Common myeloid progenitor, CD34-positive (primary cell): ENCODE measurements around the gene TBC1D24.

Experiments
- CTCF ChIA-PET: fragments of 350-600 bp; sonication (Branson Sonifier 250); formaldehyde crosslinking; loops from one replicate; lab custom pipeline; 2021; ENCODE audit warnings: antibody characterized with exemption; lab: Charles Lee
- POLR2A ChIA-PET: fragments of 350-600 bp; sonication (Branson Sonifier 250); formaldehyde crosslinking; loops from one replicate; lab custom pipeline; 2021; ENCODE audit warnings: antibody characterized with exemption; lab: Charles Lee
- DNase-seq, 3 donors: peaks; one replicate each; pipeline versions ENCODE4 v3.0.0 to v3.0.0-alpha.2; 2013
- H3K27ac ChIP-seq, 2 experiments: 1 replicate in 1 of 2; 2 replicates in 1 of 2; pipeline ENCODE4 v1.7.0; 2013; ENCODE audit warnings: inconsistent platforms in 2 of 2, low read length in 2 of 2, mild to moderate bottlenecking in 2 of 2, low read depth in 1 of 2, moderate library complexity in 1 of 2; ENCODE audit not compliant: severe bottlenecking in 2 of 2, insufficient read depth in 1 of 2, poor library complexity in 1 of 2
- H3K27me3 ChIP-seq, 5 experiments: replicated peaks in 2 of 5; 1 replicate in 3 of 5; 2 replicates in 2 of 5; pipeline versions ENCODE4 v1.6.1 to v1.7.0; 2013; ENCODE audit warnings: low read length in 4 of 5, mild to moderate bottlenecking in 2 of 5, moderate library complexity in 2 of 5, inconsistent platforms in 1 of 5; ENCODE audit not compliant: insufficient read depth in 5 of 5, control insufficient read depth in 4 of 5
- H3K36me3 ChIP-seq, 4 experiments: 1 replicate in 2 of 4; 2 replicates in 2 of 4; pipeline versions ENCODE4 v1.6.1 to v1.7.0; 2013; ENCODE audit warnings: low read length in 3 of 4, control low read depth in 1 of 4, mild to moderate bottlenecking in 1 of 4; ENCODE audit not compliant: control insufficient read depth in 4 of 4, insufficient read depth in 4 of 4
- H3K4me1 ChIP-seq, 4 experiments: 1 replicate in 3 of 4; 2 replicates in 1 of 4; pipeline versions ENCODE4 v1.6.1 to v1.7.1; 2013; ENCODE audit warnings: low read length in 3 of 4, mild to moderate bottlenecking in 3 of 4, control low read depth in 1 of 4, inconsistent platforms in 1 of 4, moderate library complexity in 1 of 4; ENCODE audit not compliant: control insufficient read depth in 4 of 4, insufficient read depth in 4 of 4; ENCODE audit errors: control extremely low read depth in 1 of 4
- H3K4me3 ChIP-seq, 7 experiments: 1 replicate in 4 of 7; 2 replicates in 3 of 7; pipeline versions ENCODE4 v1.5.1 to v1.7.0; 2013; ENCODE audit warnings: mild to moderate bottlenecking in 7 of 7, low read length in 6 of 7, moderate library complexity in 6 of 7, inconsistent platforms in 2 of 7, low read depth in 2 of 7, control low read depth in 1 of 7; ENCODE audit not compliant: insufficient read depth in 4 of 7, control insufficient read depth in 1 of 7; ENCODE audit errors: extremely low read depth in 1 of 7
- H3K9me3 ChIP-seq, 5 experiments: 1 replicate in 4 of 5; 2 replicates in 1 of 5; pipeline versions ENCODE4 v1.6.1 to v1.7.1; 2013; ENCODE audit warnings: low read length in 4 of 5, mild to moderate bottlenecking in 2 of 5, inconsistent platforms in 1 of 5, low read depth in 1 of 5, moderate library complexity in 1 of 5; ENCODE audit not compliant: control insufficient read depth in 4 of 5, insufficient read depth in 2 of 5; ENCODE audit errors: control extremely low read depth in 1 of 5
- WGBS: methylation state at CpG from one replicate; pipeline ENCODE4 v1.1.5; 2013; ENCODE audit not compliant: insufficient coverage; 5-methylcytosine and 5-hydroxymethylcytosine counted together

The TBC1D24 gene

GRCh38 chr16:2485811-2486507, 11.0 kb downstream of the TBC1D24 start:
- 42% methylated on average over 11 of the region's 33 CpGs for WGBS
- no peak overlapping the region for H3K4me3 ChIP-seq
- CTCF ChIA-PET: interaction anchor here (0.9 to 6.0 kb wide), 11 partner anchors 8 to 63 kb away, joined by 3 to 42 read pairs (median 4); partner anchors contain the start of genes CCNF, NTN3 and TBC1D24
- no peaks in the 10 kb centered on the region for H3K27me3 ChIP-seq
- POLR2A ChIA-PET: no interaction called here
- H3K9me3 ChIP-seq: no peaks in the 10 kb centered on the region
- no peak overlapping the region for H3K27ac ChIP-seq
- H3K4me1 ChIP-seq: peaks cover 2 to 41% (median 34%) of the 10 kb centered on the region in 4 experiments
- H3K36me3 ChIP-seq: peaks cover 0 to 31% (median 0%) of the 10 kb centered on the region in 4 experiments
- DNase-seq: no peak

- H3K36me3 ChIP-seq: peaks cover 0 to 26% (median 0%) of the 10 kb centered on the region in 4 experiments
- H3K9me3 ChIP-seq: no peaks in the 10 kb centered on the region
- ChIA-PET POLR2A (interaction anchor here (0.8 to 2.0 kb wide), 2 partner anchors 12 to 26 kb away, joined by 3 to 15 read pairs; partner anchors contain the start of gene TBC1D24), CTCF (interaction anchor here (1.0 to 6.0 kb wide), 11 partner anchors 9 to 64 kb away, joined by 3 to 42 read pairs (median 4); partner anchors contain the start of genes CCNF, NTN3 and TBC1D24)
- DNase-seq: peak; percentile 75 to 89 (median 87)
- no peaks in the 10 kb centered on the region for H3K27me3 ChIP-seq
- H3K4me1 ChIP-seq: peaks cover 2 to 41% (median 34%) of the 10 kb centered on the region in 4 experiments
- WGBS: 28% methylated on average over 29 of the region's 29 CpGs
- H3K4me3 ChIP-seq: peak overlapping the region in 3 of 7 experiments; percentile 0 to 67 (median 11)
- H3K27ac ChIP-seq: no peak overlapping the region
Observed at GRCh38 chr16:2486645-2487516, 12.0 kb downstream of the TBC1D24 start.

GRCh38 chr16:2487517-2487842, 12.6 kb downstream of the TBC1D24 start:
- no peaks in the 10 kb centered on the region for H3K9me3 ChIP-seq
- DNase-seq: no peak
- ChIA-PET CTCF (interaction anchor here (0.9 to 6.0 kb wide), 14 partner anchors 10 to 149 kb away, joined by 3 to 42 read pairs (median 4); partner anchors contain the start of genes NTN3 and TBC1D24), POLR2A (interaction anchor here (0.6 to 2.0 kb wide), 3 partner anchors 12 to 876 kb away, joined by 3 to 15 read pairs (median 3); partner anchors contain the start of gene TBC1D24)
- H3K27ac ChIP-seq: no peak overlapping the region
- 15% methylated on average over 5 of the region's 8 CpGs for WGBS
- H3K36me3 ChIP-seq: peaks cover 0 to 27% (median 0%) of the 10 kb centered on the region in 4 experiments
- H3K27me3 ChIP-seq: no peaks in the 10 kb centered on the region
- peak overlapping the region in 6 of 7 experiments; percentile 15 to 67 (median 57) for H3K4me3 ChIP-seq
- peaks cover 2 to 41% (median 34%) of the 10 kb centered on the region in 4 experiments for H3K4me1 ChIP-seq

DNA sequence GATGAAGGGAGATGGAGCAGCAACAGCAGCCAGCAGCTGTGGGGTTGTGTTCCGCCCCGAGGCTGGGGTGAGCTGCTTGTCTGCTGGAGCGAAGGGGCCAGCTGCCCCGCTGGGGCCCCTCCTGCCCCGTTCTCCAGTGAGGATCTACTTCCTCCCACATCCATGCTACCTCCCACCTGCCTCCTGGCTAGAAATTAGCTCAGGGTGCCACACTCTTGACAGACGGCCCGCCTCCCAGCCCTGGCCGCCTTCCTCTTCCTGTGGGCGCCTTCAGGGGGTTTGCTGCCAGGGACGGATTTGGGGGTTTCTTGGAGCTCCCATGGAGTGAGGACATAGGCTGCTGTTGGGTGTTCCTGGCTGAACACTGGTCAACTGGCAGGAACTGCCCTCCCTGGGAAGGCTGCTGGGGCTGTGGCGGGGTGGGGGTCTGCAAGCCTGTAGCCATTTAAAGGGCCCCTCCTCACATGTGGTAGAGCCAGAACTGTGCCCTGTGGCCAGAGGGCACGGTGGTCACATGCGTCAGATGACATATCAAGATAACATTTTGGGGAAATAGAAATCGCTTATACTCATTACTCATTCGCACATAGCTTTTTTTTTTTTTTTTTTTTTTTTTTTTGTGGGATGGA, 13.1 kb downstream of the TBC1D24 start:
- peak; percentile 75 to 94 (median 92) for DNase-seq
- peaks cover 0 to 28% (median 0%) of the 10 kb centered on the region in 4 experiments for H3K36me3 ChIP-seq
- no peaks in the 10 kb centered on the region for H3K9me3 ChIP-seq
- H3K4me3 ChIP-seq: peak overlapping the region in 6 of 7 experiments; percentile 15 to 67 (median 57)
- peak overlapping the region in 1 of 2 experiments; percentile 54 for H3K27ac ChIP-seq
- POLR2A ChIA-PET: interaction anchor here (0.6 to 2.0 kb wide), 7 partner anchors 11 to 876 kb away, joined by 3 to 15 read pairs (median 6); partner anchors contain the start of gene TBC1D24
- CTCF ChIA-PET: interaction anchor here (0.8 to 6.0 kb wide), 12 partner anchors 9 to 150 kb away, joined by 3 to 42 read pairs (median 4); partner anchors contain the start of gene TBC1D24
- H3K4me1 ChIP-seq: peaks cover 2 to 41% (median 34%) of the 10 kb centered on the region in 4 experiments
- no peaks in the 10 kb centered on the region for H3K27me3 ChIP-seq
- 6% methylated on average over 6 of the region's 15 CpGs for WGBS

DNA sequence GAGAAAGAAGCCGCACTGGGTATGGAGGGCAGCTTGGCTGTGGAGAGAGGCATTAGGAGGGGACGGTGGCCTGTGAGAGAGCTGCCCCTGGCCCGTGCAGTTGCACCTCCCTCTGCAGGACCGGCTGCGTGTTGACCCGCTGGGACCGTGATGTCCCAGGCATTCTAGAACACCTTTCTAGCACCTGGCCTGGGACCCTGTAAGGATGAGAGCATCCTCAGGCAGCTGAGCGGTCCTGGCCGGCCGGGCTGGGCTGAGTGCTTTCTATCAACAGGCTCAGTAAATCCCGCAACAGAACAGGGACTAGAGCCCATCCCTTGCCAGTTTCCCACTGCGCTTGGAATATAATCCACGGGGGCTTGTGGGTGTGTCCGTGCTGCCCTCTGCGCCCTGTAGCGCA, 14.7 kb downstream of the TBC1D24 start:
- Histone ChIP-seq H3K4me1 (peaks cover 2 to 37% (median 34%) of the 10 kb centered on the region in 4 experiments), H3K4me3 (no peak overlapping the region), H3K36me3 (peaks cover 0 to 30% (median under 1%) of the 10 kb centered on the region in 4 experiments), H3K27me3 (no peaks in the 10 kb centered on the region), H3K27ac (no peak overlapping the region), H3K9me3 (no peaks in the 10 kb centered on the region)
- no peak for DNase-seq
- ChIA-PET CTCF (interaction anchor here (6.0 kb wide), 1 partner anchor 12 kb away, joined by 42 read pairs; no protein-coding TSS in a partner anchor), POLR2A (no interaction called here)
- over 99% methylated on average over 12 of the region's 16 CpGs for WGBS
